Choroid plexus epithelial cell (primary cell): Measurements from ENCODE around the gene LY6G5C.
A peak's percentile ranks its signal among the peaks of the same experiment; 100 is the strongest.

Experiments
- DNase-seq: peaks from one replicate; pipeline ENCODE4 v3.0.0-alpha.2; 2010; ENCODE audit warnings: low read depth
- H3K4me3 ChIP-seq: 2 replicates; pipeline ENCODE4 v1.5.1; 2011; ENCODE audit warnings: low read depth, mild to moderate bottlenecking, control low read depth, low read length, moderate library complexity
- CTCF ChIP-seq: conservative IDR thresholded peaks from 2 replicates; pipeline ENCODE4 v1.5.1; 2011; ENCODE audit warnings: low read depth, mild to moderate bottlenecking, control low read depth, inconsistent platforms, low read length, moderate library complexity

The LY6G5C gene

GRCh38 chr6:31693535-31693934 is 12.7 kb upstream of the LY6G5C start:
- TF ChIP-seq CTCF: no peak
- DNase-seq: no peak
- H3K4me3 ChIP-seq: no peak overlapping the region

GRCh38 chr6:31692886-31693285 is 12.0 kb upstream of the LY6G5C start:
- no peak for DNase-seq
- TF ChIP-seq CTCF: no peak
- H3K4me3 ChIP-seq: no peak overlapping the region

- H3K4me3 ChIP-seq: no peak overlapping the region
- no peak for DNase-seq
- TF ChIP-seq CTCF: no peak
These were observed 11.5 kb upstream of the LY6G5C start for GRCh38 chr6:31692353-31692752.

GRCh38 chr6:31691564-31692108 is 10.8 kb upstream of the LY6G5C start:
- H3K4me3 ChIP-seq: no peak overlapping the region
- no peak for DNase-seq
- TF ChIP-seq CTCF: no peak

GRCh38 chr6:31691078-31691463 is 10.2 kb upstream of the LY6G5C start:
- TF ChIP-seq CTCF: no peak
- no peak overlapping the region for H3K4me3 ChIP-seq
- DNase-seq: no peak

GRCh38 chr6:31690231-31691077 is 9.6 kb upstream of the LY6G5C start:
- peak; percentile 17 for DNase-seq
- no peak overlapping the region for H3K4me3 ChIP-seq
- TF ChIP-seq CTCF: no peak
